ENCODE data around the gene CTBP1.

CTBP1 gene

DNA sequence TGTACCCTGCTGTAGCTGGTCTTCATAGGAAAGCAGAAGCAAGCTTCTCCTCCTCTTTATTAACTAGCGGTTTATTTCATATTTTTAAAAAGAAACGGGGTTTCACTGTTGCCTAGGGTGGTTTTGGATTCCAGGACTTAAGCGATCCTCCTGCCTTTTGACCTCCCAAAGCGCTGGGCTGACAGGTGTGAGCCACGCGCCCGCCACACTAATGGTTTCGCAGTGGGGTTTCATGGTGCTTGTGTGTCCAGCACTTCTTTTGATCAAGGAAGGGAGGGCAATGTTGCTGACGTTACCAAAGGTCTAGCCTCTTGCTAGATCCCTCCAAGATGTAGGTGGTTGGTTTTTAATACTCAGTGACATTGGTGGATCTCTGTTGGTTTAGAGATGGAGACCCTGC lies 42.2 kb upstream of the CTBP1 start:
- no peak for TF ChIP-seq CEBPB (IDR thresholded peaks at IDR 0.05)
- TF ChIP-seq EP300 (IDR thresholded peaks at IDR 0.05; ENCODE audit: borderline replicate concordance), result no peak
- TF ChIP-seq, protein P1, sequence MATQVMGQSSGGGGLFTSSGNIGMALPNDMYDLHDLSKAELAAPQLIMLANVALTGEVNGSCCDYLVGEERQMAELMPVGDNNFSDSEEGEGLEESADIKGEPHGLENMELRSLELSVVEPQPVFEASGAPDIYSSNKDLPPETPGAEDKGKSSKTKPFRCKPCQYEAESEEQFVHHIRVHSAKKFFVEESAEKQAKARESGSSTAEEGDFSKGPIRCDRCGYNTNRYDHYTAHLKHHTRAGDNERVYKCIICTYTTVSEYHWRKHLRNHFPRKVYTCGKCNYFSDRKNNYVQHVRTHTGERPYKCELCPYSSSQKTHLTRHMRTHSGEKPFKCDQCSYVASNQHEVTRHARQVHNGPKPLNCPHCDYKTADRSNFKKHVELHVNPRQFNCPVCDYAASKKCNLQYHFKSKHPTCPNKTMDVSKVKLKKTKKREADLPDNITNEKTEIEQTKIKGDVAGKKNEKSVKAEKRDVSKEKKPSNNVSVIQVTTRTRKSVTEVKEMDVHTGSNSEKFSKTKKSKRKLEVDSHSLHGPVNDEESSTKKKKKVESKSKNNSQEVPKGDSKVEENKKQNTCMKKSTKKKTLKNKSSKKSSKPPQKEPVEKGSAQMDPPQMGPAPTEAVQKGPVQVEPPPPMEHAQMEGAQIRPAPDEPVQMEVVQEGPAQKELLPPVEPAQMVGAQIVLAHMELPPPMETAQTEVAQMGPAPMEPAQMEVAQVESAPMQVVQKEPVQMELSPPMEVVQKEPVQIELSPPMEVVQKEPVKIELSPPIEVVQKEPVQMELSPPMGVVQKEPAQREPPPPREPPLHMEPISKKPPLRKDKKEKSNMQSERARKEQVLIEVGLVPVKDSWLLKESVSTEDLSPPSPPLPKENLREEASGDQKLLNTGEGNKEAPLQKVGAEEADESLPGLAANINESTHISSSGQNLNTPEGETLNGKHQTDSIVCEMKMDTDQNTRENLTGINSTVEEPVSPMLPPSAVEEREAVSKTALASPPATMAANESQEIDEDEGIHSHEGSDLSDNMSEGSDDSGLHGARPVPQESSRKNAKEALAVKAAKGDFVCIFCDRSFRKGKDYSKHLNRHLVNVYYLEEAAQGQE (IDR thresholded peaks at IDR 0.05; ENCODE audit: low read depth), result no peak
- no peak for TF ChIP-seq YY1 (IDR thresholded peaks at IDR 0.05; ENCODE audit: low read depth)
- no peak for TF ChIP-seq RAD21 (IDR thresholded peaks at IDR 0.05; ENCODE audit: low read depth)
- TF ChIP-seq ZBTB7A (IDR thresholded peaks at IDR 0.05; ENCODE audit: low read depth), result no peak
- TF ChIP-seq CREB1 (IDR thresholded peaks at IDR 0.05; ENCODE audit: low read depth), result no peak
- TF ChIP-seq NFIC (IDR thresholded peaks at IDR 0.05), result no peak
- no peak for TF ChIP-seq EGR1 (IDR thresholded peaks at IDR 0.05)
- no peak for TF ChIP-seq TEAD4 (IDR thresholded peaks at IDR 0.05)
- TF ChIP-seq, protein P2, sequence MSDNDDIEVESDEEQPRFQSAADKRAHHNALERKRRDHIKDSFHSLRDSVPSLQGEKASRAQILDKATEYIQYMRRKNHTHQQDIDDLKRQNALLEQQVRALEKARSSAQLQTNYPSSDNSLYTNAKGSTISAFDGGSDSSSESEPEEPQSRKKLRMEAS (IDR thresholded peaks at IDR 0.05), result no peak
- no peak for TF ChIP-seq TAF1 (IDR thresholded peaks at IDR 0.05; ENCODE audit: low read depth)
- TF ChIP-seq, protein P3, sequence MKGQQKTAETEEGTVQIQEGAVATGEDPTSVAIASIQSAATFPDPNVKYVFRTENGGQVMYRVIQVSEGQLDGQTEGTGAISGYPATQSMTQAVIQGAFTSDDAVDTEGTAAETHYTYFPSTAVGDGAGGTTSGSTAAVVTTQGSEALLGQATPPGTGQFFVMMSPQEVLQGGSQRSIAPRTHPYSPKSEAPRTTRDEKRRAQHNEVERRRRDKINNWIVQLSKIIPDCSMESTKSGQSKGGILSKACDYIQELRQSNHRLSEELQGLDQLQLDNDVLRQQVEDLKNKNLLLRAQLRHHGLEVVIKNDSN (IDR thresholded peaks at IDR 0.05), result no peak
- TF ChIP-seq TCF12 (IDR thresholded peaks at IDR 0.05; ENCODE audit: low read depth), result no peak
- TF ChIP-seq FOXM1 (IDR thresholded peaks at IDR 0.05; ENCODE audit: borderline replicate concordance, low read depth), result no peak

DNA sequence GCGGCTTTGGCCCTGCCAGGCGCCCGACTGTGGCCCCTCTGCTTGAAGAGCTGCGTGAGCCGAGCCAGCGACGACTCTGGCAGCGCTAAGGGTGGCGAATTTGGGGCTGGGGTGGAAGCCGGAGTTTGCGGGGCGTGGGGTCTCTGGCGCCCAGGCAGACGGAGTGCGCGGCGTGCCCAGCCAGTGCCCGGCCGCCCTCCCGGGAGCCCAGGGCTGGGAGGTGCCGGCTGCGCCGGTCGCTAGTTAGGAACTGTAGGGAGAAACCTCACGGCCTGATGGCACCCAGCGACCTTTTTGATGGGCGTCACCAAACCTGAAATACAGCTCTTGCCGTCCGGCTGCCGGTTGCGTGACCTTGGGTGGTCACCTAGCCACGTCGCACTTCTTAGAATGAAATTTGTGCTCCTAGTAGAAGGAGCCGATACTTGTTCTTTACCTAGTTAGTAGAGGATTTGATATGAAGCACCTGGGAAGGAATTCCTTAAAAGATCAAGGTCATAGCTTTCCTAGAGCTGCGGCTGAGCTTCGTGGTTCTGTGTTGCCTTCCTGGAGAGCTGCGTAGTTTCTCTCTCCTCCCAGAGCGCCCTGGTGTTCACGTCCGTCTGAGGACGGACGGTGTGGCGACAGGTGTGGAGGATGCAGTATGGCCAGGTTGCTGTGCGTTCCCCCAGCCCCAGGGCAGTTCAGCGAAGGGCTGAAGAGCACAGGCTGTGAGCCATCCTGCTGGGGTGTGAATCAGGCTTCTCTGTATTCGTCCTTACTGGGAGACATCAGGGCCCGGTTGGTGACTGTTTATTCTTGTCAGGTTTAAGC lies 41.4 kb upstream of the CTBP1 start:
- TF ChIP-seq, protein P1 (IDR thresholded peaks at IDR 0.05; ENCODE audit: low read depth), result no peak
- TF ChIP-seq YY1 (IDR thresholded peaks at IDR 0.05; ENCODE audit: low read depth), result no peak

DNA sequence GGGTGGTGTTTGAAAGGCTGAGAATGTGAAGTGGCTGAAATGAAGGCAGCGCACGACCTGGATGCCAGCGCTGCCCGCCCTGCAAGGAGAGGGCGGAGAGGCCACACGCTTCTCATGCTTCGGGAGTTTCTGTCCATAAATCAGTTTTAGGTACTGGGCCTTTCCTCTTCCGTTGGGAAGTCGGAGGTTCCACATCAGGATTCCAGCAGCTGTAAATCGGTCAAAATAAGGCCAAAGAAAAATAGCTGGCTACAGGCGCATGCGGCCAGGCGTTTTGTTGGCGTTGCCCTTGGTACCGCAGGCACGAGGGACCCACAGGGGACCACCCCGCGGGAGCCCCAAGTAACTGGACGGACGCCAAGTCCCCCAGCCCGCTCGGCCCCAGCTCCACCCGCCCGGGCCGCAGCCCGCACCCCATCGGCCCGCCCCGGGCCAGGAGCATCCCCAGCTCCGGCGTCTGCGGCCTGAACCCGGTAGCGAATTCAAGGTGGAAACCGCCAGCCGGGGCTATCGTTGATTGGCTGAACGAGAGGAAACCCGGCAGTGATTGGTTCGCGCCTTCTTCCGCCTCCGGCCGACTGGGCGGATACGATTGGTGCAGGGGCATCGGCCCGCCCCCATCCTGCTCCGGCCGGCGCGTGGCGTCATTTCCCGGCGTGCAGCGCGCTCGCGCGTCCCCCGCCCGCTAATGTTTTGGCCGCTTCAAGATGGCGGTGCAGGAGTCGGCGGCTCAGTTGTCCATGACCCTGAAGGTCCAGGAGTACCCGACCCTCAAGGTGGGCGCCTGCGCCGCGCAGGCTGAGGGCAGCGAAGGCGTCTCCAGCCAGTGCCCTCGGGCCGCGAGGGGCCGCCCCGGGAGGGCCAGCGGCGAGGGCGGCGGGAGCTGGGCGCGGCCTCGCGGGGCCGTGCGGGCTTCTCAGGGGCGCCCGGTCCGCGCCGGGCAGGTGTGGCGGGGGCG lies 40.6 kb upstream of the CTBP1 start, which contains the start of gene MAEA:
MAEA (plus strand) TSS at position 685 of the 958 bp plus-strand sequence; CDS start at position 708, 23 bp downstream.
- TF ChIP-seq EGR1 (IDR thresholded peaks at IDR 0.05) (no peak), EP300 (IDR thresholded peaks at IDR 0.05; ENCODE audit: borderline replicate concordance) (no peak), TCF12 (IDR thresholded peaks at IDR 0.05; ENCODE audit: low read depth) (peak; percentile 37; the same call in 1 of the 2 replicates), YY1 (IDR thresholded peaks at IDR 0.05; ENCODE audit: low read depth) (peak; percentile 94), CREB1 (IDR thresholded peaks at IDR 0.05; ENCODE audit: low read depth) (peak; percentile 78), NFIC (IDR thresholded peaks at IDR 0.05) (peak; percentile 58), FOXM1 (IDR thresholded peaks at IDR 0.05; ENCODE audit: borderline replicate concordance, low read depth) (peak; percentile 24; the same call in 1 of the 2 replicates), ZBTB7A (IDR thresholded peaks at IDR 0.05; ENCODE audit: low read depth) (no peak), TAF1 (IDR thresholded peaks at IDR 0.05; ENCODE audit: low read depth) (peak; percentile 79)
- TF ChIP-seq, protein P2 (IDR thresholded peaks at IDR 0.05), result peak; percentile 44; the same call in 1 of the 2 replicates
- TF ChIP-seq, protein P3 (IDR thresholded peaks at IDR 0.05), result peak; percentile 25; the same call in 1 of the 2 replicates

DNA sequence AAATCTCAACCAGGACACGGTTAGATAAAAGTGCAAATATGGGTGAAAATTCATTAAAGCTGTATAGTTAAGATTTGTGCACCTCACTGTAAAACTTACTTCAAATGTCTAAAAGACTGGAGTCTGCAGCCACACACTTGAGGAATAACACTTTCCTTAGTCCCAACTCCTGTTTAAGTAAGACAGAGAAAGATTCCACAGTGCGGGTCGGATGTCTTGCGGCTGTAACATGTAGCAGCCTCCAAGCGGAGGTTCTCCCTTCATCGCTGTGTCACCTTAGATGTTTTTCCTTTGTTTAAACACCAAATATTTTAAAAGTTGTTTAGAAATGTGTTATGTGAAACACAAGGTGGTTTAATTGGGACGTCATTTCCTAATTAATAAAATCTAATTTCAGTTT lies 39.9 kb upstream of the CTBP1 start:
- TF ChIP-seq TEAD4 (IDR thresholded peaks at IDR 0.05), result no peak
- TF ChIP-seq EGR1 (IDR thresholded peaks at IDR 0.05), result no peak

DNA sequence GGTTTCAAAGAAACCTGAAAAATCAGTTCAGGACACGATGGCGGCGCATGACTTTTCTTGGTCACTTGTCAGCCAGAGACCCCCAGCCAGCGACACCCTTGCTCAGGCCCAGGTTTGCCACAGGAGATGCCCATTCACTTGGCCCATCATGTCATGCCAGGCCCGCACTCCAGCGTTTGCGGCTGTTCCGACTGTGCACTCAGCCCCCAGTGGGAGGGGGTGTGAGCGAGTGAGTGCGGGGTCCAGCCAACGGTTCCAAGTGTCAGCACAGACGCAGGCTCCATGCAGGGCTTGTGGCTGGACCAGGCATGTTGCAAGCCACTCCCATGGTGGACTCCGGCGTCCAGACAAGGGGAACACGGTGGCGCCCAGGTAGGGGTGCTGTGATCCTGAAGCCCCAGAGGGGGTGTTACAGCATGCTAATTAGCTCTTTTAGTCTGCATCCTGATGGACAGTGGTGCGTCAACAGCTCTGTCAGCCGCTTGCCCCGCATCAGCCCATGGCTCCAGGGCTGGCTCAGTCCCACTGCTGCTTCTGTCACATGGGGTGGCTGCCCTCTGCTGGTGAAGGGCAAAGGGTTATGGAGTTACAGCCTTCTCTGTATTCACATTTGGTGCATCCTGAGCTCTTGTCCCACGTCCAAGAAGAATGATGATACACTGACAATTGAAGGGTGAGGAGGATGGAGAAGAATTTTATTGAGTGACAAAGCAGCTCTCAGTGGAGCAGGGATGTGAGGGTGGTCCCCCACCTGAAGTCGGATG lies 37.0 kb upstream of the CTBP1 start:
- TF ChIP-seq, protein P1 (IDR thresholded peaks at IDR 0.05; ENCODE audit: low read depth), result no peak
- TF ChIP-seq RAD21 (IDR thresholded peaks at IDR 0.05; ENCODE audit: low read depth), result peak; percentile 47
